SIG-M5 treated with dmso at 0.1 percent for 504 hours (cell line): ENCODE data around the gene CDK3.
A peak's percentile ranks its signal among the peaks of the same experiment; 100 is the strongest.
"Not testable (repeated sequence)": the region's sequence is repeated elsewhere in the genome, so short reads cannot be mapped to it uniquely, and the experiment has no call there.

Source experiments
- DNase-seq: peaks from one replicate; lab custom pipeline; 2025; ENCODE audit not compliant: unreplicated experiment; lab: John Stamatoyannopoulos, UW

Gene CDK3

GRCh38 chr17:76000755-76001521, at the start of gene CDK3:
Gene CDK3, plus strand, starts transcription at chr17:76000855. Its CDS starts 571 bp downstream, at chr17:76001426.
- DNase-seq = no peak

GRCh38 chr17:75950855-75951554, 49.6 kb upstream of the CDK3 start:
- DNase-seq = no peak

GRCh38 chr17:75959051-75959838, 41.4 kb upstream of the CDK3 start:
- no peak for DNase-seq

DNA sequence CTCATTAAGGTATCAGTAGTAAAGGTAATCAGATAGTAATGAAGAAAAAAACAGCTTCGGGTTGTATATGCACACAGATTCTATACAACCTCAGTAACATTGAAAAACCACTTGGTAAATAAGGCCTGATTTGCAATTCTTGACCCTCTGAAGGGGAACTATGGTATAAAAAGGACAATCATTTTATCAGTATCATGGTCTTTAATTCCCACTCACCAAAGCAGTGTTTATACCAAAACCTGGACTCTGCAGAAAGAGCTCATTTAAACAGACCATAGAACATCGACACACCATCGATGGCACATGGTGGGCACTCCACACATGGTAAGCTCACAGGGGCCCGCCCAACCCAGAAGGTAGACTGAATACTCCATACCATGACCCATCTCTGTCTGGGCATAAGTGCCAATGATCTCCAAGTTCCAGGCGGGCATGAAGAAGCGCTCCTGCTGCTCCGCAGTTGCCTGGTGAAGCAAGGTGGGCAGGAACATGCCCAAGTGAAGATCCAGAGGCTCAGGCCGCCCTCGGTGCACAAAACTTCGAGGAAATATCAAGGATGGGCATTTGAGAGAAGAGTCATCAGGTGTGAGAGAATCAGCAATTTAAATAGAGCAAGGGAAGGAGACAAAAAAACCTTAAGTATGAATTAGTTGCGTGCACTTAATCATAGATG, 40.7 kb upstream of the CDK3 start:
- DNase-seq = no peak

DNA sequence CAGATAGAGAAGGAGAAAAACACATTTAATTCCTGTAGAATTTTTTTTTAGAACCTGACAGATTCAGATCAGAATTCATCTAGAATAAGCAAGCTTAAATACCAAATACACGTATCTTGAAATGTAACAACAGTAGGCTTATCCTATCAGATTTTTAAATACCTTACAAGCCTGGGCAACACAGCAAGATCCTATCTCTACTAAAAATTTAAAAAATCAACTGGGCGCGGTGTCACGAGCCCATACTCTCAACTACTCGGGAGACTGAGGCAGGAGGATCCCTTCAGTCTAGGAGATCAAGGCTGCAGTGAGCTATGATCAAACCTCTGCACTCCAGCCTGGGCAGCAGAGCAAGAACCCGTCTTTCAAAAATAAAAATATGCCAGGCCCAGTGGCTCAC, 35.2 kb upstream of the CDK3 start:
- DNase-seq = no peak

DNA sequence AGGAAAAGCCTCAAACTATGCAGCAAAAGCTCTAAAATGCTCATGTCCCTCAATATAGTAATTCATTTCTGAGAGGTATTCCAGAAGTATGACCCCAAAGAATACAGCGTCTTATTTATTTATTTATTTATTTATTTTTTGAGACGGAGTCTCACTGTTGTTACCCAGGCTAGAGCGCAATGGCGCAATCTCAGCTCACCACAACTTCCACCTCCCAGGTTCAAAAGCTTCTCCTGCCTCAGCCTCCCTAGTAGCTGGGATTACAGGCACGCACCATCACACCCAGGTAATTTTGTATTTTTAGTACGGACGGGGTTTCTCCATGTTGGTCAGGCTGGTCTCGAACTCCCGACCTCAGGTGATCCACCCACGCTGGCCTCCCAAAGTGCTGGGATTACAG, 31.6 kb upstream of the CDK3 start:
- not testable (repeated sequence) for DNase-seq

DNA sequence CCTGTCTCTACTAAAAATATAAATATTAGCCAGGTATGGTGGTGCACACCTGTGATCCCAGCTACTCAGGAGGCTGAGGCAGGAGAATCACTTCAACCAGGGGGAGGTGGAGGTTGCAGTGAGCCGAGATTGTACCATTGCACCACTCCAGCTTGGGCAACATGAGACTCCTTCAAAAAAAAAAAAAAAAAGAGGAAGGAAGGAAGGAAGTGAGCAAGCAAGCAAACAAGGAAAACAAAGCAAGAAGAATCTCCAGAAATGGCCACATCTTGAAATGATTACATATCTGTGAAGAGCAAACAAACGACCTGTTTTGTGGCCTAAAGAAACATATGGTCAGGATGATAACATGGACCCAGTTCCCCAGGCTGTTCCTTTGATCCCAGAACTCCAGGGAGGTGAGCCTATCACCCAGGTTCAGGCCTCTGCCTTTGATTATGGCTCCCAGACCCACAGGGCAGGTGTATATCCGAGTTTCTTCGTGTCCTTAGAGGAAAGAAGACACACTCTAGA, 30.6 kb upstream of the CDK3 start:
- peak; percentile 54 for DNase-seq

DNA sequence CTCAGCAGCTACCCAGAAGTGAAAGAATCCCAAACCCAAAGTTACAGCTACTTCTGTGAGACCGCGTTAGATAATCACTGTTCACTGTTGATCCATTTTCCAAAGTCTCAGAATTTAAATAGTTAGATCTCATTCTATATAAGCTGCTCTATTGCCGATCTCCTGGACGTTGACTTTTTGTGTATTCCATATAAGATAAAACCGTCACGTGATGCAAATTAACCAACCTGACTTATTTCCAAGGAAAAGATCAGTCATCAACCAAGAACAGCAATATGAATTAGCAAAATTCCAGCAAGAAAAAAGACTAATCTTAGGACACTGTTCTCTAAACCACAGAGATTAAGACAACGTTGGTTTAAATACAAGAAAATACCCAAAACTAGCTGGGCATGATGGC, 30.0 kb upstream of the CDK3 start:
- DNase-seq = no peak

DNA sequence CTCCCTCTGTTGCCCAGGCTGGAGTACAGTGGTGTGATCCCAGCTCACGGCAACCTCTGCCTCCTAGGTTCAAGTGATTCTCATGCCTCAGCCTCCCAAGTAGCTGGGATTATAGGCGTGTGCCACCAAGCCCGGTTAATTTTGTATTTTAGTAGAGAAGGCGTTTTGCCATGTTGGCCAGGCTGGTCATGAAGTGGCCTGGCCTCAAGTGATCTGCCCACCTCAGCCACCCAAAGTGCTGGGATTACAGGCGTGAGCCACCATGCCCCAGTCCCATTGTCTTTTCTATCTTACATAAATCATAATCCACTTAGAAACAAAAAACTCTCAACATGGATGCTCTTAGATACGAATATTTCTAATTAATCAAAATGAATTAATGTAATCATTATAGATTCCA, 25.5 kb upstream of the CDK3 start:
- DNase-seq = not testable (repeated sequence)

GRCh38 chr17:75975757-75976174, 24.9 kb upstream of the CDK3 start:
- no peak for DNase-seq

DNA sequence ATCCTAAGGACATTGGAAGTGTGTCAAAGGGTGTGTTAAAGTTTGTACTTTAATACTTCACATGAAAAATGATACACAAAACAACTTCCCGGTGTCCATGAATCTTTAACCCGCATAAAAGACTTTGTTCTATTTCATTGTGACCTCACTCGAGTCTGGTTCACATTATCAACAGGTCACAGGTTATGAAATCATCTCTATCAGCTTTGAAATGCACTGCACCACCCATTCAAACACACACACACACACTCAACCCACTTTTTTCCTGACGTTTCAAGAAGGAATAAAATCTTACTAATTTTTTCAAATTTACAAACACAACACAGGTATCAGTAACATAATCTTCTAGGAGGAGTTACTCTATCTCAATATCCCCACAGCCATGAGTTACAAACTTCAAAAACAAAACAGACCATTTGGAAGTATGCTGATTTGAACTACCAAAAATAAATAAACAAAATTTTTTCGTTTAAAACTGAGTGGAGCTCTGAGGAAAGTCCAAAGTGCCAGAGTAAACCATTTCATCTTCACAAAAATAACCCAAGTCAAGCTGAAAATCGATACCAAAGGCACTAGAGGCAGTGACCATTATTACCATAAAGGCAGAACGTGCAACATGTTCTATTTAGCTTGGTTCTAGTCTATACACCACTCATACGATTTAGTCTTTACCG, 24.3 kb upstream of the CDK3 start:
- DNase-seq = no peak

- peak; percentile 98 for DNase-seq
These were observed 21.5 kb upstream of the CDK3 start, which contains the start of the genes ACOX1 and TEN1 for GRCh38 chr17:75978938-75979704. Gene ACOX1, minus strand, starts transcription at chr17:75979166. Its CDS starts 93 bp downstream, at chr17:75979073. Gene TEN1, plus strand, starts transcription at chr17:75979240. Its CDS starts 6,953 bp downstream, at chr17:75986193.

DNA sequence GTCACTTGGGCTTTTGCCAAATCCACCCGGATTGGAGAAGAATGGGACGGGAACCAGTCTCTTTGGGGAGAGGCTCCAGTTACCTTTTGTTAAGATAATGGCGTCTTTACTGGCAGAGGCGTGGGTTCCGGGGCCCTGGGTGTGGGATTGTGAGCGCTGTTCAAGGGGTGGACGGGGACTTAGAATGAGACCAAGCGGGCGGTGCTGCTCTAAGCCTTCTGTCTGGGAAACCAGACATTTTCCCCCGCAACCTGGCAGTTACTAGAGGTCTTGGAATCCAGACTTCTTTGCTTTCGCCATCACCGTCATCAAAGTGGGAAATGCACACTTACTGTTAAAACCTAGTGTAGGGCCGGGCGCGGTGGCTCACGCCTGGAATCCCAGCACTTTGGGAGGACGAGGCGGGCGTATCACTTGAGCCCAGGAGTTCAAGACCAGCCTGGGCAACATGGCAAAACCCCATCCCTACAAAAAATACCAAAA, 20.9 kb upstream of the CDK3 start:
- DNase-seq = no peak

DNA sequence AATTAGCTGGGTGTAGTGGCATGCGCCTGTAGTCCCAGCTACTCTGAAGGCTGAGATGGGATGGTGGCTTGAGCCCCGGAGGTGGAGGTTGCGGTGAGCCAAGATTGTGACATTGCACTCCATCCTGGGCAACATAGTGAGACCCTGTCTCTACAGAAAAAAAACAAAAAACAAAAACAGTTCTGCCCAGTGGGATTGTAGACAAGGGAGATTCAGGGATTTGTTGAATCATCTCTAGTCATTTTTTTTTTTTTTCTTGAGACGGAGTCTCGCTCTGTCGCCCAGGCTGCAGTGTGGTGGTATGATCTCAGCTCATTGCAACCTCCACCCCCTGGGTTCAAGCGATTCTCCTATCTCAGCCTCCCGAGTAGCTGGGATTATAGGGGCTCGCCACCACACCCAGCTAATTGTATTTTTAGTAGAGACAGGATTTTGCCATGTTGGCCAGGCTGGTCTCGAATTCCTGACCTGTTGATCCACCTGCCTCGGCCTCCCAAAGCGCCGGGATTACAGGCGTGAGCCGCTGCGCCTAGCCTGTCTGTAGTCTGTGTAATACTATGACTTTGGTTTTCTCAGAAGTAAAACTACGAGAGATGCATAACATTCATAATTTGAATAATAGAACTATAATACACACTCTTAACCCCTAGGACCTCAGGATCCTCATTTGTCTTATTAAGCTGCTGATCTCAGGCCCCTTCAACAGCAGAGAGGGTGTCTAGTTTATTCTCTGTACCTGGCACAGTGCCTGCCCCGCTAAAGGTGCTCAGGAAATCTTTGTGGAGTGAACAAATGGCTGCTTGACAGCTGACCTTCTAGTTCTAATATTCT, 20.3 kb upstream of the CDK3 start:
- no peak for DNase-seq

- no peak for DNase-seq
These were observed 19.5 kb upstream of the CDK3 start for GRCh38 chr17:75981019-75981615.

DNA sequence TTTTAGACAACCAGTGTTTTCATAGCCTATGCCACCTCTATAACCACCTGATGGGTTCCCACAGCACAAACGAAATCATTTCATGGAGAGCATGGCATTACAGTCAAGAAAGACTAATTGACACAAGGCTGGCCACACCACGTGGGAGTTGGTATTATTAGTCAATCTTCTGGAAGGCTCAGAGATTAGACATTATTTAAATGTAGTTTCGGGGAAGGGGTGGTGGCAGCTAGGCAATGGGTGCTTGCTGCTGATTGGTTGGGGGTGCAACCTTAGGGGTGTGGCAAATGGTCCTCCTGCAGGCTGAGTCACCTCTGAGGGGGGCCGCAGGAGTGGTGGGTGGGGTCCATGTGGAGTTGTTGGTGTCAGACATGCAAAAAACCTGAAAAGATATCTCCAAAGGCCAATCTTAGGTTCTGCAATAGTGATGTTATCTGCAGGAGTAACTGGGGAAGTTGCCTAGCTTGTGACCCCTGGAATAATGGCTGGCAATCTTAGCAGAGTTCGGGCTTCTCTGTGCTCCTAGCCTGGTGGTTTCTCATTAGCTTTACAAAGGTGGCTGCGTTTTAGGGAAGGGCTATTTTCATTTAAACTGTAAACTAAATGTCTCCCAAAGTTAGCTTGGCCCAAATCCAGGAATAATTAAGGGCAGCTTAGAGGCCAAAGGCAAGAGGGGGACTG, 17.0 kb upstream of the CDK3 start:
- peak; percentile 66 for DNase-seq

- DNase-seq = no peak
These were observed 14.7 kb upstream of the CDK3 start for GRCh38 chr17:75985986-75986385.
